Liver (tissue), 9 donors: ENCODE data around the gene TCEAL5. TPM values are rescaled to one million over a fixed set of nuclear protein-coding genes. Genes with fewer than 3 reads are reported as not detected.
A peak's percentile ranks its signal among the peaks of the same experiment; 100 is the strongest.

Experiments used
- DNase-seq: peaks from one replicate; pipeline ENCODE4 v3.0.0-alpha.2; 2017; ENCODE audit warnings: low spot score
- H3K27ac ChIP-seq, 2 donors: one replicate each; pipeline ENCODE4 v1.7.0; 2013; ENCODE audit warnings: inconsistent platforms in 2 of 2, low read length in 2 of 2, control low read depth in 1 of 2, low read depth in 1 of 2, mild to moderate bottlenecking in 1 of 2
- H3K27me3 ChIP-seq, 4 donors: one replicate each; pipeline versions ENCODE4 v1.6.1 to v1.7.0; 2013; ENCODE audit warnings: low read length in 3 of 4, inconsistent platforms in 1 of 4, mild to moderate bottlenecking in 1 of 4, moderate library complexity in 1 of 4; ENCODE audit not compliant: control insufficient read depth in 4 of 4, insufficient read depth in 4 of 4
- H3K36me3 ChIP-seq, 4 donors: one replicate each; pipeline versions ENCODE4 v1.6.1 to v1.7.0; 2013; ENCODE audit warnings: low read length in 3 of 4, mild to moderate bottlenecking in 3 of 4, low read depth in 1 of 4, moderate library complexity in 1 of 4; ENCODE audit not compliant: control insufficient read depth in 4 of 4, insufficient read depth in 3 of 4
- H3K4me1 ChIP-seq, 4 donors: one replicate each; pipeline versions ENCODE4 v1.6.1 to v1.7.0; 2013; ENCODE audit warnings: low read length in 3 of 4, mild to moderate bottlenecking in 3 of 4, moderate library complexity in 1 of 4; ENCODE audit not compliant: control insufficient read depth in 4 of 4, insufficient read depth in 4 of 4
- H3K4me3 ChIP-seq, 3 donors: one replicate each; pipeline versions ENCODE4 v1.6.1 to v1.7.0; 2013; ENCODE audit warnings: low read length in 3 of 3, control low read depth in 1 of 3, low read depth in 1 of 3, mild to moderate bottlenecking in 1 of 3
- H3K9ac ChIP-seq, 2 donors: one replicate each; pipeline ENCODE4 v1.7.0; 2013; ENCODE audit warnings: low read length in 2 of 2, mild to moderate bottlenecking in 2 of 2, moderate library complexity in 2 of 2, control low read depth in 1 of 2, low read depth in 1 of 2
- H3K9me3 ChIP-seq, 4 donors: one replicate each; pipeline versions ENCODE4 v1.6.1 to v1.7.0; 2013; ENCODE audit warnings: low read length in 3 of 4; ENCODE audit not compliant: control insufficient read depth in 4 of 4
- CTCF ChIP-seq: fragments of 150-350 bp; IDR thresholded peaks from 2 replicates; pipeline ENCODE4 v1.5.1; 2017; ENCODE audit warnings: improper control_type of control experiment, low read depth, low read length; ENCODE audit not compliant: missing input control
- FOXA1 ChIP-seq: IDR thresholded peaks from 2 replicates; pipeline ENCODE4 v1.6.1; 2016; ENCODE audit warnings: antibody characterized with exemption
- GABPA ChIP-seq, 2 donors: IDR thresholded peaks in 1 of 2; conservative IDR thresholded peaks in 1 of 2; 2 replicates each; pipeline ENCODE4 v1.6.1; 2016; ENCODE audit warnings: antibody characterized with exemption in 2 of 2, mild to moderate bottlenecking in 1 of 2, moderate library complexity in 1 of 2
- HNF4A ChIP-seq, 2 donors: conservative IDR thresholded peaks; 2 replicates each; pipeline ENCODE4 v1.6.1; 2016; ENCODE audit warnings: antibody characterized with exemption in 2 of 2, mild to moderate bottlenecking in 2 of 2
- HNF4G ChIP-seq: IDR thresholded peaks from 2 replicates; pipeline ENCODE4 v1.6.1; 2016; ENCODE audit warnings: antibody characterized with exemption
- MAX ChIP-seq: IDR thresholded peaks from 2 replicates; pipeline ENCODE4 v1.6.1; 2016; ENCODE audit warnings: antibody characterized with exemption
- NR2F2 ChIP-seq: IDR thresholded peaks from 2 replicates; pipeline ENCODE4 v1.6.1; 2016; ENCODE audit warnings: antibody characterized with exemption
- RAD21 ChIP-seq, 2 donors: IDR thresholded peaks; 2 replicates each; pipeline ENCODE4 v1.6.1; 2016; ENCODE audit warnings: antibody characterized with exemption in 2 of 2, mild to moderate bottlenecking in 2 of 2
- RXRA ChIP-seq, 2 donors: IDR thresholded peaks; 2 replicates each; pipeline ENCODE4 v1.6.1; 2017 to 2018; ENCODE audit warnings: antibody characterized with exemption in 2 of 2, mild to moderate bottlenecking in 1 of 2
- SP1 ChIP-seq: IDR thresholded peaks from 2 replicates; pipeline ENCODE4 v1.6.1; 2018; ENCODE audit warnings: antibody characterized with exemption, mild to moderate bottlenecking
- TAF1 ChIP-seq: conservative IDR thresholded peaks from 2 replicates; pipeline ENCODE4 v1.6.1; 2016; ENCODE audit warnings: antibody characterized with exemption, mild to moderate bottlenecking
- YY1 ChIP-seq: IDR thresholded peaks from 2 replicates; pipeline ENCODE4 v1.6.1; 2016; ENCODE audit warnings: antibody characterized with exemption, mild to moderate bottlenecking
- polyA plus RNA-seq, 2 donors: library from polyadenylated mRNA; stranded (reverse) in 1 of 2; unstranded in 1 of 2; fragments of 200-250 nt in 1 of 2; fragments of >200 nt in 1 of 2; fragmentation: Nextera tagmentation in 1 of 2; extraction: Ambion mirVana in 1 of 2; gene quantifications; one replicate each; pipeline versions ENCODE4 v1.2.1 to v1.2.3, GENCODE V29; 2013 to 2015
- total RNA-seq, 2 donors: library from RNA; depleted of rRNA; stranded (reverse); fragments of >200 nt; gene quantifications; one replicate each; pipeline ENCODE4 v1.2.3, GENCODE V29; 2014
- TF ChIP-seq, protein P1 (sequence below): IDR thresholded peaks from 2 replicates; pipeline ENCODE4 v1.6.1; 2016; ENCODE audit warnings: antibody characterized with exemption
- TF ChIP-seq, protein P2 (sequence below): IDR thresholded peaks from 2 replicates; pipeline ENCODE4 v1.6.1; 2016; ENCODE audit warnings: antibody characterized with exemption, mild to moderate bottlenecking
- TF ChIP-seq, protein P3 (sequence below): IDR thresholded peaks from 2 replicates; pipeline ENCODE4 v1.6.1; 2016; ENCODE audit warnings: antibody characterized with exemption
- donor health status: healthy.
- donor health status: healthy.
- donor health status: healthy.
- donor health status: healthy.
- donor health status: healthy.

The TCEAL5 gene
- total and polyA plus RNA-seq, 4 donors: 0.89 TPM; not detected in 3

DNA sequence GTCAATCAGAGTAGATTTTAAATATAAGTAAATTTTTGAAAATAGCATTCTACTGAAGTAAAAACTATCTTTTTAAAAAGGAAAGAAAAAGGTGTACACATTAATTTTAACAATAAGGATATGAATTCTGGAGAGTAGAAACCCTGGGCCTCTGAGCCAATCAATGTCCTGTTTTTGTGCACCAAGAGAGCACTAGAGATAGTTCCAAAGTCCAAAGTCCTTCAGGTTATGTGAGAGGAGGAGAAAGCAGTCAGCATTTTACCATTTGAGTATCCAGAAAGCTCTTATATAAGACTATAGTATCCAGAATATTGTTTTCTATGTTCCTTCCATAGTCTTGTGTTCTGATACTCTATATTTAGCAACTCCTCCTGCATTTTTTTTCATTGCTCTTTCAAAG lies 18.3 kb downstream of the TCEAL5 start:
- TF ChIP-seq HNF4A (conservative IDR thresholded peaks at IDR 0.05) (peak; percentile 73 to 92), HNF4G (peak; percentile 46), GABPA (IDR thresholded peaks at IDR 0.05 in 1 of 2, conservative IDR thresholded peaks at IDR 0.05 in 1 of 2) (no peak), CTCF (no peak), FOXA1 (no peak), TAF1 (no peak), SP1 (peak; percentile 20)
- TF ChIP-seq, protein P1, sequence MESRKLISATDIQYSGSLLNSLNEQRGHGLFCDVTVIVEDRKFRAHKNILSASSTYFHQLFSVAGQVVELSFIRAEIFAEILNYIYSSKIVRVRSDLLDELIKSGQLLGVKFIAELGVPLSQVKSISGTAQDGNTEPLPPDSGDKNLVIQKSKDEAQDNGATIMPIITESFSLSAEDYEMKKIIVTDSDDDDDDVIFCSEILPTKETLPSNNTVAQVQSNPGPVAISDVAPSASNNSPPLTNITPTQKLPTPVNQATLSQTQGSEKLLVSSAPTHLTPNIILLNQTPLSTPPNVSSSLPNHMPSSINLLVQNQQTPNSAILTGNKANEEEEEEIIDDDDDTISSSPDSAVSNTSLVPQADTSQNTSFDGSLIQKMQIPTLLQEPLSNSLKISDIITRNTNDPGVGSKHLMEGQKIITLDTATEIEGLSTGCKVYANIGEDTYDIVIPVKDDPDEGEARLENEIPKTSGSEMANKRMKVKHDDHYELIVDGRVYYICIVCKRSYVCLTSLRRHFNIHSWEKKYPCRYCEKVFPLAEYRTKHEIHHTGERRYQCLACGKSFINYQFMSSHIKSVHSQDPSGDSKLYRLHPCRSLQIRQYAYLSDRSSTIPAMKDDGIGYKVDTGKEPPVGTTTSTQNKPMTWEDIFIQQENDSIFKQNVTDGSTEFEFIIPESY: no peak
- TF ChIP-seq, protein P2, sequence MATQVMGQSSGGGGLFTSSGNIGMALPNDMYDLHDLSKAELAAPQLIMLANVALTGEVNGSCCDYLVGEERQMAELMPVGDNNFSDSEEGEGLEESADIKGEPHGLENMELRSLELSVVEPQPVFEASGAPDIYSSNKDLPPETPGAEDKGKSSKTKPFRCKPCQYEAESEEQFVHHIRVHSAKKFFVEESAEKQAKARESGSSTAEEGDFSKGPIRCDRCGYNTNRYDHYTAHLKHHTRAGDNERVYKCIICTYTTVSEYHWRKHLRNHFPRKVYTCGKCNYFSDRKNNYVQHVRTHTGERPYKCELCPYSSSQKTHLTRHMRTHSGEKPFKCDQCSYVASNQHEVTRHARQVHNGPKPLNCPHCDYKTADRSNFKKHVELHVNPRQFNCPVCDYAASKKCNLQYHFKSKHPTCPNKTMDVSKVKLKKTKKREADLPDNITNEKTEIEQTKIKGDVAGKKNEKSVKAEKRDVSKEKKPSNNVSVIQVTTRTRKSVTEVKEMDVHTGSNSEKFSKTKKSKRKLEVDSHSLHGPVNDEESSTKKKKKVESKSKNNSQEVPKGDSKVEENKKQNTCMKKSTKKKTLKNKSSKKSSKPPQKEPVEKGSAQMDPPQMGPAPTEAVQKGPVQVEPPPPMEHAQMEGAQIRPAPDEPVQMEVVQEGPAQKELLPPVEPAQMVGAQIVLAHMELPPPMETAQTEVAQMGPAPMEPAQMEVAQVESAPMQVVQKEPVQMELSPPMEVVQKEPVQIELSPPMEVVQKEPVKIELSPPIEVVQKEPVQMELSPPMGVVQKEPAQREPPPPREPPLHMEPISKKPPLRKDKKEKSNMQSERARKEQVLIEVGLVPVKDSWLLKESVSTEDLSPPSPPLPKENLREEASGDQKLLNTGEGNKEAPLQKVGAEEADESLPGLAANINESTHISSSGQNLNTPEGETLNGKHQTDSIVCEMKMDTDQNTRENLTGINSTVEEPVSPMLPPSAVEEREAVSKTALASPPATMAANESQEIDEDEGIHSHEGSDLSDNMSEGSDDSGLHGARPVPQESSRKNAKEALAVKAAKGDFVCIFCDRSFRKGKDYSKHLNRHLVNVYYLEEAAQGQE: no peak
- Histone ChIP-seq H3K4me1 (peaks cover 0 to 10% (median 5%) of the 10 kb centered on the region in 4 donors), H3K27me3 (peaks cover 0 to 2% (median 0%) of the 10 kb centered on the region in 4 donors), H3K9me3 (no peaks in the 10 kb centered on the region), H3K4me3 (no peak overlapping the region), H3K9ac (no peak overlapping the region), H3K27ac (no peak overlapping the region), H3K36me3 (no peaks in the 10 kb centered on the region)
- DNase-seq: no peak

DNA sequence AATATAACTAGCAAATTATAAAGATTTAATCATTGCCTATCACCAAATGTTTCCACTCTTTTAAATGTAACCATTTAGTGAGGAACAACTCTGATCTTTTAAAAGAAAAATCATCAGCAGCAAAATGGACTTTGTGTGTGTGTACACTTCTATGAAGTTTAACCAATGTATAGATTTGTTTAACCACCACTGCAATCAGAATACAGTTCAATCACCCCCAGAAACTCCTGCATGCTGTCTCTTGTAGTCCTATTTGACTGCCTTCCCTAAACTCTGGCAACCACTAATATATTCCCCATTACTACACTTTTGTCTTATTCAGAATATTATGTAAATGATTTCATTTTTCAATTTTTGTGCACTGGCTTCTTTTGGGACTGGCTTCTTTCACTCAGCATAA lies 19.9 kb downstream of the TCEAL5 start:
- H3K4me3 ChIP-seq: no peak overlapping the region
- H3K9ac ChIP-seq: no peak overlapping the region
- H3K27me3 ChIP-seq: no peaks in the 10 kb centered on the region
- H3K9me3 ChIP-seq: no peaks in the 10 kb centered on the region
- H3K27ac ChIP-seq: no peak overlapping the region
- H3K36me3 ChIP-seq: peaks cover 0 to 2% (median 0%) of the 10 kb centered on the region in 4 donors
- TF ChIP-seq RAD21 (IDR thresholded peaks at IDR 0.05): no peak
- TF ChIP-seq HNF4G: no peak
- TF ChIP-seq RXRA (IDR thresholded peaks at IDR 0.05): no peak
- TF ChIP-seq, protein P1: no peak
- TF ChIP-seq NR2F2: no peak
- TF ChIP-seq MAX: no peak
- TF ChIP-seq HNF4A (conservative IDR thresholded peaks at IDR 0.05): no peak
- TF ChIP-seq FOXA1: no peak
- no peak for TF ChIP-seq YY1
- no peak for TF ChIP-seq CTCF
- TF ChIP-seq GABPA (IDR thresholded peaks at IDR 0.05 in 1 of 2, conservative IDR thresholded peaks at IDR 0.05 in 1 of 2): no peak
- no peak for TF ChIP-seq TAF1
- TF ChIP-seq SP1: no peak
- TF ChIP-seq, protein P3, sequence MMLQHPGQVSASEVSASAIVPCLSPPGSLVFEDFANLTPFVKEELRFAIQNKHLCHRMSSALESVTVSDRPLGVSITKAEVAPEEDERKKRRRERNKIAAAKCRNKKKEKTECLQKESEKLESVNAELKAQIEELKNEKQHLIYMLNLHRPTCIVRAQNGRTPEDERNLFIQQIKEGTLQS: no peak
- peaks cover 0 to 10% (median 5%) of the 10 kb centered on the region in 4 donors for H3K4me1 ChIP-seq
- DNase-seq: no peak
